H54 (cell line): ENCODE data around the gene COL11A2.

Experiments used
- DNase-seq: peaks from one replicate; pipeline ENCODE4 v3.0.0; 2011; ENCODE audit warnings: low spot score, mixed read lengths; ENCODE audit not compliant: insufficient read length
- FAIRE-seq: peaks from 3 replicates; lab custom pipeline; 2011; peaks lifted over from hg19 to GRCh38; lab: Jason Lieb, UNC
- POLR2A ChIP-seq: IDR thresholded peaks from 2 replicates; pipeline ENCODE4 v1.6.1; 2011; ENCODE audit warnings: low read depth, mild to moderate bottlenecking, low read length

The COL11A2 gene

GRCh38 chr6:33176906-33177305 lies 15.4 kb downstream of the COL11A2 start:
- FAIRE-seq (no peak), DNase-seq (no peak)
- no peak for TF ChIP-seq POLR2A

- DNase-seq, result no peak
- TF ChIP-seq POLR2A, result no peak
- no peak for FAIRE-seq
Measured at GRCh38 chr6:33175436-33176069, 16.7 kb downstream of the COL11A2 start.

- TF ChIP-seq POLR2A, result no peak
- no peak for FAIRE-seq
- no peak for DNase-seq
Measured at GRCh38 chr6:33174784-33175183, 17.5 kb downstream of the COL11A2 start.

GRCh38 chr6:33173535-33174180 lies 18.6 kb downstream of the COL11A2 start:
- FAIRE-seq, result no peak
- DNase-seq, result no peak
- no peak for TF ChIP-seq POLR2A

GRCh38 chr6:33172688-33173534 lies 19.4 kb downstream of the COL11A2 start:
- DNase-seq (peak; percentile 84), FAIRE-seq (no peak)
- TF ChIP-seq POLR2A, result no peak

GRCh38 chr6:33171880-33172687 lies 20.2 kb downstream of the COL11A2 start:
- no peak for TF ChIP-seq POLR2A
- no peak for FAIRE-seq
- no peak for DNase-seq

GRCh38 chr6:33171016-33171879 lies 21.0 kb downstream of the COL11A2 start:
- FAIRE-seq (no peak), DNase-seq (no peak)
- no peak for TF ChIP-seq POLR2A

GRCh38 chr6:33170176-33171015 lies 21.9 kb downstream of the COL11A2 start:
- TF ChIP-seq POLR2A, result no peak
- DNase-seq (no peak), FAIRE-seq (no peak)

GRCh38 chr6:33169291-33170175 lies 22.7 kb downstream of the COL11A2 start:
- FAIRE-seq (no peak), DNase-seq (no peak)
- no peak for TF ChIP-seq POLR2A

- no peak for TF ChIP-seq POLR2A
- FAIRE-seq, result no peak
Measured at GRCh38 chr6:33168639-33169038, 23.6 kb downstream of the COL11A2 start.

GRCh38 chr6:33168284-33168601 lies 24.0 kb downstream of the COL11A2 start:
- DNase-seq (no peak), FAIRE-seq (no peak)
- no peak for TF ChIP-seq POLR2A

More at GRCh38 chr6:33168639-33169038, 23.6 kb downstream of the COL11A2 start:
- no peak for DNase-seq
